Peyer's patch (tissue), 4 donors: ENCODE results near the gene EPHA10. TPM values are rescaled to one million over a fixed set of nuclear protein-coding genes. Genes with fewer than 3 reads are reported as not detected.

Source experiments
- DNase-seq, 3 donors: peaks; one replicate each; pipeline ENCODE4 v3.0.0-alpha.2; 2017 to 2019
- H3K27ac ChIP-seq, 4 donors: fragments of 200-600 bp; sonication (generic); one replicate each; pipeline ENCODE4 v1.5.1; 2016 to 2019
- H3K27me3 ChIP-seq, 2 donors: fragments of 200-600 bp; sonication (generic); one replicate each; pipeline ENCODE4 v1.5.1; 2019
- H3K36me3 ChIP-seq, 3 donors: fragments of 200-600 bp; sonication (generic); one replicate each; pipeline ENCODE4 v1.5.1; 2016 to 2019
- H3K4me1 ChIP-seq, 4 donors: fragments of 200-600 bp; sonication (generic); one replicate each; pipeline ENCODE4 v1.5.1; 2016 to 2019
- H3K4me3 ChIP-seq, 4 donors: fragments of 200-600 bp; sonication (generic); 1 replicate in 3 of 4; 2 replicates in 1 of 4; pipeline ENCODE4 v1.5.1; 2016 to 2019; ENCODE audit warnings: mild to moderate bottlenecking in 1 of 4
- H3K9me3 ChIP-seq, 4 donors: fragments of 200-600 bp; sonication (generic); one replicate each; pipeline ENCODE4 v1.5.1; 2016 to 2019; ENCODE audit warnings: mild to moderate bottlenecking in 1 of 4
- CTCF ChIP-seq, 6 experiments: fragments of 450-650 bp in 4 of 6; fragments of 200-600 bp in 2 of 6; sonication (generic) in 1 of 6; IDR thresholded peaks; one replicate each; pipeline ENCODE4 v1.5.1; 2017 to 2019; ENCODE audit warnings: antibody characterized with exemption in 6 of 6, mild to moderate bottlenecking in 3 of 6, moderate library complexity in 1 of 6
- POLR2A ChIP-seq, 2 donors: fragments of 450-650 bp; IDR thresholded peaks; one replicate each; pipeline ENCODE4 v1.5.1; 2017; ENCODE audit warnings: antibody characterized with exemption in 2 of 2, mild to moderate bottlenecking in 2 of 2, moderate library complexity in 2 of 2
- total RNA-seq, 4 donors: library from RNA; depleted of rRNA; stranded (reverse); fragments of >200 nt; gene quantifications; one replicate each; pipeline ENCODE4 v1.1.0, GENCODE V29; 2016

EPHA10 gene
- total RNA-seq, 4 donors from 2014 or later, result 9.9 to 67.8 (median 58.0) TPM

- Histone ChIP-seq H3K9me3 (no peaks in the 10 kb centered on the region), H3K27ac (no peak overlapping the region), H3K36me3 (no peaks in the 10 kb centered on the region), H3K4me1 (no peaks in the 10 kb centered on the region), H3K4me3 (no peak overlapping the region), H3K27me3 (peaks cover 0 to 23% of the 10 kb centered on the region in 2 donors)
- no peak for TF ChIP-seq CTCF (IDR thresholded peaks at IDR 0.05)
- DNase-seq, result no peak
These were observed 500 bp downstream of the EPHA10 start for GRCh38 chr1:37764414-37764825.

GRCh38 chr1:37763791-37764413 is 1.0 kb downstream of the EPHA10 start:
- no peaks in the 10 kb centered on the region for H3K36me3 ChIP-seq

GRCh38 chr1:37762516-37762915 is 2.4 kb downstream of the EPHA10 start:
- DNase-seq, result no peak
- no peak overlapping the region for H3K4me3 ChIP-seq
- no peaks in the 10 kb centered on the region for H3K4me1 ChIP-seq
- peaks cover 0 to 23% of the 10 kb centered on the region in 2 donors for H3K27me3 ChIP-seq
- H3K9me3 ChIP-seq, result no peaks in the 10 kb centered on the region
- no peak for TF ChIP-seq POLR2A (IDR thresholded peaks at IDR 0.05)
- TF ChIP-seq CTCF (IDR thresholded peaks at IDR 0.05), result no peak
- H3K27ac ChIP-seq, result no peak overlapping the region
- no peaks in the 10 kb centered on the region for H3K36me3 ChIP-seq

More at GRCh38 chr1:37763791-37764413, 1.0 kb downstream of the EPHA10 start:
- H3K4me1 ChIP-seq, result no peaks in the 10 kb centered on the region
- DNase-seq, result no peak
- H3K27me3 ChIP-seq, result peaks cover 0 to 23% of the 10 kb centered on the region in 2 donors
- no peak overlapping the region for H3K4me3 ChIP-seq
- no peak overlapping the region for H3K27ac ChIP-seq
- no peaks in the 10 kb centered on the region for H3K9me3 ChIP-seq
- TF ChIP-seq CTCF (IDR thresholded peaks at IDR 0.05), result no peak
- no peak for TF ChIP-seq POLR2A (IDR thresholded peaks at IDR 0.05)

GRCh38 chr1:37761416-37762095 is 3.4 kb downstream of the EPHA10 start:
- H3K27ac ChIP-seq, result no peak overlapping the region
- TF ChIP-seq CTCF (IDR thresholded peaks at IDR 0.05) (no peak), POLR2A (IDR thresholded peaks at IDR 0.05) (no peak)
- H3K4me1 ChIP-seq, result no peaks in the 10 kb centered on the region
- peaks cover 0 to 23% of the 10 kb centered on the region in 2 donors for H3K27me3 ChIP-seq
- DNase-seq, result no peak
- H3K9me3 ChIP-seq, result no peaks in the 10 kb centered on the region
- H3K36me3 ChIP-seq, result no peaks in the 10 kb centered on the region
- no peak overlapping the region for H3K4me3 ChIP-seq

GRCh38 chr1:37759451-37759850 is 5.5 kb downstream of the EPHA10 start:
- H3K27ac ChIP-seq, result no peak overlapping the region
- H3K9me3 ChIP-seq, result no peaks in the 10 kb centered on the region
- no peak for DNase-seq
- H3K27me3 ChIP-seq, result peaks cover 0 to 9% of the 10 kb centered on the region in 2 donors
- H3K36me3 ChIP-seq, result no peaks in the 10 kb centered on the region
- no peak for TF ChIP-seq POLR2A (IDR thresholded peaks at IDR 0.05)
- TF ChIP-seq CTCF (IDR thresholded peaks at IDR 0.05), result no peak
- no peak overlapping the region for H3K4me3 ChIP-seq
- no peaks in the 10 kb centered on the region for H3K4me1 ChIP-seq
